PC-9 (cell line): ENCODE data around the gene KRTAP10-10. TPM values are rescaled to one million over a fixed set of nuclear protein-coding genes. Genes with fewer than 3 reads are reported as not detected.
"Not testable (repeated sequence)": the region's sequence is repeated elsewhere in the genome, so short reads cannot be mapped to it uniquely, and the experiment has no call there.

Source experiments
- BruUV-seq: library from RNA; stranded (reverse); fragments of 400-500 nt; replicated peaks from 2 replicates; lab custom pipeline; 2021; lab: Mats Ljungman, UMichigan
- CTCF ChIA-PET: fragments of 300-600 bp; sonication (Branson Sonifier 250); formaldehyde crosslinking; loops from one replicate; lab custom pipeline; 2022; ENCODE audit warnings: antibody characterized with exemption; lab: Charles Lee
- POLR2A ChIA-PET: fragments of 300-600 bp; sonication (Branson Sonifier 250); formaldehyde crosslinking; loops from one replicate; lab custom pipeline; 2022; ENCODE audit warnings: antibody characterized with exemption; ENCODE audit not compliant: unreplicated experiment; lab: Charles Lee
- DNase-seq, 2 experiments: peaks; one replicate each; pipeline versions ENCODE4 v3.0.0 to v3.0.0-alpha.2; 2015 to 2022; ENCODE audit warnings: mixed read lengths in 1 of 2
- H2AFZ ChIP-seq: fragments of 200-600 bp; sonication (generic); 2 replicates; pipeline ENCODE4 v1.8.1; 2017; ENCODE audit warnings: antibody characterized with exemption
- H3F3A ChIP-seq: fragments of 200-600 bp; sonication (generic); 2 replicates; pipeline ENCODE4 v1.8.1; 2017; ENCODE audit warnings: antibody characterized with exemption, mild to moderate bottlenecking, low read depth; ENCODE audit not compliant: insufficient read depth
- H3K27ac ChIP-seq: fragments of 200-600 bp; sonication (generic); 2 replicates; pipeline ENCODE4 v1.6.1; 2016; ENCODE audit warnings: mixed run types
- H3K27me3 ChIP-seq: fragments of 200-600 bp; sonication (generic); 2 replicates; pipeline ENCODE4 v1.6.1; 2016; ENCODE audit warnings: low read depth, mixed run types; ENCODE audit not compliant: insufficient read depth
- H3K36me3 ChIP-seq: fragments of 200-600 bp; sonication (generic); 2 replicates; pipeline ENCODE4 v1.6.1; 2016; ENCODE audit warnings: low read depth, mixed run types
- H3K4me1 ChIP-seq: fragments of 200-600 bp; sonication (generic); replicated peaks from 2 replicates; pipeline ENCODE4 v1.6.1; 2016; ENCODE audit warnings: mixed run types; ENCODE audit not compliant: insufficient read depth
- H3K4me2 ChIP-seq: fragments of 200-600 bp; sonication (generic); 2 replicates; pipeline ENCODE4 v1.6.1; 2017; ENCODE audit warnings: mixed run types
- H3K4me3 ChIP-seq: fragments of 200-600 bp; sonication (generic); 2 replicates; pipeline ENCODE4 v1.6.1; 2016; ENCODE audit warnings: mixed run types
- H3K79me2 ChIP-seq: fragments of 200-600 bp; sonication (generic); 2 replicates; pipeline ENCODE4 v1.6.1; 2017; ENCODE audit warnings: low read depth, mixed run types
- H3K9me2 ChIP-seq: fragments of 200-600 bp; sonication (generic); 2 replicates; pipeline ENCODE4 v1.8.1; 2017; ENCODE audit warnings: mild to moderate bottlenecking; ENCODE audit not compliant: insufficient read depth
- H3K9me3 ChIP-seq: fragments of 200-600 bp; sonication (generic); 2 replicates; pipeline ENCODE4 v1.8.1; 2016; ENCODE audit warnings: low read depth; ENCODE audit not compliant: insufficient read depth
- H4K20me1 ChIP-seq: fragments of 200-600 bp; sonication (generic); 2 replicates; pipeline ENCODE4 v1.8.1; 2017; ENCODE audit not compliant: insufficient read depth
- EZH2 ChIP-seq: fragments of 200-600 bp; sonication (generic); IDR thresholded peaks from 2 replicates; pipeline ENCODE4 v1.8.0; 2017; ENCODE audit warnings: antibody characterized with exemption, low read depth
- intact Hi-C: fragments of 100-400 bp; cut with micrococcal nuclease; formaldehyde crosslinking; loops from one replicate; pipeline ENCODE4 v1.10.0; 2022; ENCODE audit not compliant: unreplicated experiment
- total RNA-seq: library from RNA; stranded (reverse); gene quantifications from 2 replicates; pipeline ENCODE4 v1.2.3, GENCODE V29; 2021
- TF ChIP-seq, protein P1 (sequence below): fragments of 200-600 bp; sonication (generic); conservative IDR thresholded peaks from 2 replicates; pipeline ENCODE4 v1.6.1; 2017; ENCODE audit warnings: mixed run types, antibody characterized with exemption, mild to moderate bottlenecking, moderate library complexity

The KRTAP10-10 gene
- total RNA-seq, 1 experiment from 2014 or later: not detected

GRCh38 chr21:44684077-44684476 lies 46.9 kb downstream of the KRTAP10-10 start:
- TF ChIP-seq, protein P1, sequence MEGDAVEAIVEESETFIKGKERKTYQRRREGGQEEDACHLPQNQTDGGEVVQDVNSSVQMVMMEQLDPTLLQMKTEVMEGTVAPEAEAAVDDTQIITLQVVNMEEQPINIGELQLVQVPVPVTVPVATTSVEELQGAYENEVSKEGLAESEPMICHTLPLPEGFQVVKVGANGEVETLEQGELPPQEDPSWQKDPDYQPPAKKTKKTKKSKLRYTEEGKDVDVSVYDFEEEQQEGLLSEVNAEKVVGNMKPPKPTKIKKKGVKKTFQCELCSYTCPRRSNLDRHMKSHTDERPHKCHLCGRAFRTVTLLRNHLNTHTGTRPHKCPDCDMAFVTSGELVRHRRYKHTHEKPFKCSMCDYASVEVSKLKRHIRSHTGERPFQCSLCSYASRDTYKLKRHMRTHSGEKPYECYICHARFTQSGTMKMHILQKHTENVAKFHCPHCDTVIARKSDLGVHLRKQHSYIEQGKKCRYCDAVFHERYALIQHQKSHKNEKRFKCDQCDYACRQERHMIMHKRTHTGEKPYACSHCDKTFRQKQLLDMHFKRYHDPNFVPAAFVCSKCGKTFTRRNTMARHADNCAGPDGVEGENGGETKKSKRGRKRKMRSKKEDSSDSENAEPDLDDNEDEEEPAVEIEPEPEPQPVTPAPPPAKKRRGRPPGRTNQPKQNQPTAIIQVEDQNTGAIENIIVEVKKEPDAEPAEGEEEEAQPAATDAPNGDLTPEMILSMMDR: no peak
- no peak for TF ChIP-seq EZH2
- H3K4me1 ChIP-seq: no peaks in the 10 kb centered on the region
- no peak overlapping the region for H3K27ac ChIP-seq
- no peaks in the 10 kb centered on the region for H3K36me3 ChIP-seq
- H3F3A ChIP-seq: no peaks in the 10 kb centered on the region
- H4K20me1 ChIP-seq: no peaks in the 10 kb centered on the region
- ChIA-PET POLR2A (no interaction called here), CTCF (no interaction called here)
- H3K79me2 ChIP-seq: no peaks in the 10 kb centered on the region
- H3K9me3 ChIP-seq: no peaks in the 10 kb centered on the region
- no peak overlapping the region for H3K4me3 ChIP-seq
- no peak overlapping the region for H3K4me2 ChIP-seq
- H3K9me2 ChIP-seq: no peaks in the 10 kb centered on the region
- H2AFZ ChIP-seq: no peak overlapping the region
- no peak for DNase-seq
- peaks cover 91% of the 10 kb centered on the region for H3K27me3 ChIP-seq
- intact Hi-C loops: no loop called here
- no TSS peak for BruUV-seq

- CTCF ChIA-PET: no interaction called here
- H3K4me2 ChIP-seq: no peak overlapping the region
These were observed 47.3 kb downstream of the KRTAP10-10 start for GRCh38 chr21:44684483-44684882.

DNA sequence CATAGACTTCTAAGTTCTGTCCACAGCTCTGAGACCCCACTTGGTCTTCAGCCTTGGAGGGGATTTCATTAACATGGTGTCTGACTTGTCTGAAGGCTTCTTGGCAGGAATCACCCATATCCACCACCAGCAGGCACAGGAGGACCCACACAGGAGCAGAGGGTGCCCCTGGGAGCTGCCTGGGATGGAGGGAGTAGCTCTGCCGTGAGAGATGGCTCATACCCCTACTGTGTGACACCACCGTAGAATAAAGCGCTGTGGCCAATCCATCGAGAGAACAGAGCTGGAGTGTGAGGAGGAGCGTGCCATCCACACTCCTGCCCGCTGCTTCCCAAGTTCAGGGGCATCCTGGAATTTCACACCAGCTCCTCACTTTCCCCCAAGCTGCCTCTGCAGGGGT lies 47.9 kb downstream of the KRTAP10-10 start:
- not testable (repeated sequence) for BruUV-seq

More at GRCh38 chr21:44684483-44684882, 47.3 kb downstream of the KRTAP10-10 start:
- no TSS peak for BruUV-seq
- H3K9me3 ChIP-seq: no peaks in the 10 kb centered on the region
- H3K9me2 ChIP-seq: no peaks in the 10 kb centered on the region
- no peaks in the 10 kb centered on the region for H3K4me1 ChIP-seq
- H3K4me3 ChIP-seq: no peak overlapping the region
- no peak overlapping the region for H3K27ac ChIP-seq
- H3F3A ChIP-seq: no peaks in the 10 kb centered on the region
- no peak for DNase-seq
- no peaks in the 10 kb centered on the region for H3K36me3 ChIP-seq
- POLR2A ChIA-PET: no interaction called here
- intact Hi-C loops: no loop called here
- no peaks in the 10 kb centered on the region for H4K20me1 ChIP-seq
- H3K79me2 ChIP-seq: no peaks in the 10 kb centered on the region
- no peak overlapping the region for H2AFZ ChIP-seq
- TF ChIP-seq, protein P1: no peak
- TF ChIP-seq EZH2: no peak
- H3K27me3 ChIP-seq: peaks cover 92% of the 10 kb centered on the region

More for the DNA sequence above, 47.9 kb downstream of the KRTAP10-10 start:
- H3K4me1 ChIP-seq, H4K20me1 ChIP-seq, CTCF ChIA-PET, H3F3A ChIP-seq, intact Hi-C loops, H3K9me2 ChIP-seq, H3K27ac ChIP-seq, DNase-seq, H3K4me2 ChIP-seq, H3K4me3 ChIP-seq, H3K79me2 ChIP-seq, H2AFZ ChIP-seq, H3K9me3 ChIP-seq, H3K36me3 ChIP-seq, POLR2A ChIA-PET: not testable (repeated sequence)
- H3K27me3 ChIP-seq: peaks cover 92% of the 10 kb centered on the region
